GM18526 (cell line): ENCODE results near the gene LAMC1.

ENCODE experiments used
- POLR2A ChIP-seq: IDR thresholded peaks from 3 replicates; pipeline ENCODE4 v1.6.1; 2011; ENCODE audit not compliant: insufficient read length; ENCODE audit errors: extremely low read depth

Gene LAMC1

GRCh38 chr1:183129921-183130690 is 106.9 kb downstream of the LAMC1 start:
- TF ChIP-seq POLR2A, result no peak

- no peak for TF ChIP-seq POLR2A
Measured at GRCh38 chr1:183131166-183131565, 107.9 kb downstream of the LAMC1 start.

- TF ChIP-seq POLR2A, result no peak
Measured at GRCh38 chr1:183135336-183135735, 112.1 kb downstream of the LAMC1 start.

GRCh38 chr1:183137782-183138181 is 114.6 kb downstream of the LAMC1 start:
- TF ChIP-seq POLR2A, result no peak

- TF ChIP-seq POLR2A, result no peak
Measured at GRCh38 chr1:183138301-183138700, 115.1 kb downstream of the LAMC1 start.

- no peak for TF ChIP-seq POLR2A
Measured at GRCh38 chr1:183139281-183139942, 116.2 kb downstream of the LAMC1 start.

- TF ChIP-seq POLR2A, result no peak
Measured at GRCh38 chr1:183140633-183141032, 117.4 kb downstream of the LAMC1 start.

- no peak for TF ChIP-seq POLR2A
Measured at GRCh38 chr1:183142171-183142570, 119.0 kb downstream of the LAMC1 start.

GRCh38 chr1:183143576-183144315 is 120.5 kb downstream of the LAMC1 start:
- TF ChIP-seq POLR2A, result no peak

- TF ChIP-seq POLR2A, result no peak
Measured at GRCh38 chr1:183144752-183145151, 121.5 kb downstream of the LAMC1 start.

GRCh38 chr1:183147735-183148134 is 124.5 kb downstream of the LAMC1 start:
- TF ChIP-seq POLR2A, result no peak

- no peak for TF ChIP-seq POLR2A
Measured at GRCh38 chr1:183148599-183148998, 125.4 kb downstream of the LAMC1 start.

GRCh38 chr1:183149273-183149672 is 126.1 kb downstream of the LAMC1 start:
- TF ChIP-seq POLR2A, result no peak

- TF ChIP-seq POLR2A, result no peak
Measured at GRCh38 chr1:183150445-183150844, 127.2 kb downstream of the LAMC1 start.

- TF ChIP-seq POLR2A, result no peak
Measured at GRCh38 chr1:183152180-183152579, 129.0 kb downstream of the LAMC1 start.

- no peak for TF ChIP-seq POLR2A
Measured at GRCh38 chr1:183155939-183156338, 132.7 kb downstream of the LAMC1 start.
